K562 (cell line): ENCODE results near the gene COL6A1.

Experiments
- BRCA1 ChIP-seq, 2 experiments: fragments of 450-650 bp in 1 of 2; sonication (generic) in 1 of 2; formaldehyde crosslinking in 1 of 2; IDR thresholded peaks; 2 replicates each; pipeline versions ENCODE4 v1.5.0 to v1.6.1; 2017 to 2020; ENCODE audit warnings: mild to moderate bottlenecking in 1 of 2, missing genetic modification reagents in 1 of 2
- DACH1 ChIP-seq: fragments of 450-650 bp; IDR thresholded peaks from 2 replicates; pipeline ENCODE4 v1.6.1; 2018; ENCODE audit not compliant: partially characterized antibody
- EP300 ChIP-seq: IDR thresholded peaks from 2 replicates; pipeline ENCODE4 v1.6.1; 2012; ENCODE audit warnings: low read length, improper control_type of control experiment
- ETV1 ChIP-seq: fragments of 450-650 bp; conservative IDR thresholded peaks from 2 replicates; pipeline ENCODE4 v1.6.1; 2016; ENCODE audit warnings: missing genetic modification characterization, control low read depth, low read depth, missing compliant biosample characterization
- FOXK2 ChIP-seq, 2 experiments: fragments of 450-650 bp; IDR thresholded peaks in 1 of 2; conservative IDR thresholded peaks in 1 of 2; 2 replicates each; pipeline ENCODE4 v1.6.1; 2016; ENCODE audit warnings: low read depth in 2 of 2, mild to moderate bottlenecking in 1 of 2
- HLTF ChIP-seq: fragments of 450-650 bp; IDR thresholded peaks from 2 replicates; pipeline ENCODE4 v1.6.1; 2016
- HNRNPLL ChIP-seq: fragments of 200-400 bp; formaldehyde crosslinking; IDR thresholded peaks from 2 replicates; pipeline ENCODE4 v1.6.1; 2017; ENCODE audit warnings: low read length, low read depth, mild to moderate bottlenecking; ENCODE audit not compliant: poor library complexity, severe bottlenecking
- NFYB ChIP-seq: IDR thresholded peaks from 2 replicates; pipeline ENCODE4 v1.6.1; 2011; ENCODE audit warnings: mild to moderate bottlenecking, moderate library complexity; ENCODE audit not compliant: insufficient read length; ENCODE audit errors: extremely low read depth
- ZNF263 ChIP-seq: sonication (generic); formaldehyde crosslinking; IDR thresholded peaks from 2 replicates; pipeline ENCODE4 v1.8.0; 2022; ENCODE audit warnings: mild to moderate bottlenecking, missing genetic modification reagents, borderline replicate concordance
- ZNF354B ChIP-seq: fragments of 250-450 bp; sonication (Bioruptor Pico); IDR thresholded peaks from 2 replicates; pipeline ENCODE4 v1.4.0; 2020
- TF ChIP-seq, protein P1 (sequence below), 3 experiments: IDR thresholded peaks in 2 of 3; conservative IDR thresholded peaks in 1 of 3; 2 replicates each; pipeline ENCODE4 v1.5.1; 2011 to 2012; ENCODE audit warnings: low read length in 3 of 3, mild to moderate bottlenecking in 3 of 3, control low read depth in 2 of 3, improper control_type of control experiment in 1 of 3, inconsistent platforms in 1 of 3, low read depth in 1 of 3, mixed read lengths in 1 of 3, moderate library complexity in 1 of 3; ENCODE audit not compliant: insufficient read depth in 2 of 3
- TF ChIP-seq, protein P2 (sequence below): fragments of 200-400 bp; formaldehyde crosslinking; IDR thresholded peaks from 2 replicates; pipeline ENCODE4 v1.6.1; 2017; ENCODE audit warnings: mild to moderate bottlenecking, low read depth, low read length, moderate library complexity

- TF ChIP-seq HLTF (no peak), DACH1 (no peak), NFYB (no peak), BRCA1 (IDR thresholded peaks at IDR 0.05) (no peak), BRCA1 (CRISPR knock-in tag; IDR thresholded peaks at IDR 0.05) (no peak), ZNF354B (CRISPR knock-in tag) (no peak), FOXK2 (conservative IDR thresholded peaks at IDR 0.05 in 1 of 2, IDR thresholded peaks at IDR 0.05 in 1 of 2; ENCODE audit: low read depth in 2 of 2) (no peak), ETV1 (tag) (no peak), HNRNPLL (no peak), ZNF263 (CRISPR knock-in tag) (no peak), EP300 (no peak)
- TF ChIP-seq, protein P1, sequence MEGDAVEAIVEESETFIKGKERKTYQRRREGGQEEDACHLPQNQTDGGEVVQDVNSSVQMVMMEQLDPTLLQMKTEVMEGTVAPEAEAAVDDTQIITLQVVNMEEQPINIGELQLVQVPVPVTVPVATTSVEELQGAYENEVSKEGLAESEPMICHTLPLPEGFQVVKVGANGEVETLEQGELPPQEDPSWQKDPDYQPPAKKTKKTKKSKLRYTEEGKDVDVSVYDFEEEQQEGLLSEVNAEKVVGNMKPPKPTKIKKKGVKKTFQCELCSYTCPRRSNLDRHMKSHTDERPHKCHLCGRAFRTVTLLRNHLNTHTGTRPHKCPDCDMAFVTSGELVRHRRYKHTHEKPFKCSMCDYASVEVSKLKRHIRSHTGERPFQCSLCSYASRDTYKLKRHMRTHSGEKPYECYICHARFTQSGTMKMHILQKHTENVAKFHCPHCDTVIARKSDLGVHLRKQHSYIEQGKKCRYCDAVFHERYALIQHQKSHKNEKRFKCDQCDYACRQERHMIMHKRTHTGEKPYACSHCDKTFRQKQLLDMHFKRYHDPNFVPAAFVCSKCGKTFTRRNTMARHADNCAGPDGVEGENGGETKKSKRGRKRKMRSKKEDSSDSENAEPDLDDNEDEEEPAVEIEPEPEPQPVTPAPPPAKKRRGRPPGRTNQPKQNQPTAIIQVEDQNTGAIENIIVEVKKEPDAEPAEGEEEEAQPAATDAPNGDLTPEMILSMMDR (IDR thresholded peaks at IDR 0.05 in 2 of 3, conservative IDR thresholded peaks at IDR 0.05 in 1 of 3; ENCODE audit: insufficient read depth in 2 of 3, low read depth in 1 of 3, low read length in 3 of 3): no peak
- TF ChIP-seq, protein P2, sequence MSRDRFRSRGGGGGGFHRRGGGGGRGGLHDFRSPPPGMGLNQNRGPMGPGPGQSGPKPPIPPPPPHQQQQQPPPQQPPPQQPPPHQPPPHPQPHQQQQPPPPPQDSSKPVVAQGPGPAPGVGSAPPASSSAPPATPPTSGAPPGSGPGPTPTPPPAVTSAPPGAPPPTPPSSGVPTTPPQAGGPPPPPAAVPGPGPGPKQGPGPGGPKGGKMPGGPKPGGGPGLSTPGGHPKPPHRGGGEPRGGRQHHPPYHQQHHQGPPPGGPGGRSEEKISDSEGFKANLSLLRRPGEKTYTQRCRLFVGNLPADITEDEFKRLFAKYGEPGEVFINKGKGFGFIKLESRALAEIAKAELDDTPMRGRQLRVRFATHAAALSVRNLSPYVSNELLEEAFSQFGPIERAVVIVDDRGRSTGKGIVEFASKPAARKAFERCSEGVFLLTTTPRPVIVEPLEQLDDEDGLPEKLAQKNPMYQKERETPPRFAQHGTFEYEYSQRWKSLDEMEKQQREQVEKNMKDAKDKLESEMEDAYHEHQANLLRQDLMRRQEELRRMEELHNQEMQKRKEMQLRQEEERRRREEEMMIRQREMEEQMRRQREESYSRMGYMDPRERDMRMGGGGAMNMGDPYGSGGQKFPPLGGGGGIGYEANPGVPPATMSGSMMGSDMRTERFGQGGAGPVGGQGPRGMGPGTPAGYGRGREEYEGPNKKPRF: no peak
Measured at GRCh38 chr21:46038341-46038829, 56.8 kb downstream of the COL6A1 start.
